ENCODE results near the gene SLC6A18.
"Not testable (repeated sequence)": the region's sequence is repeated elsewhere in the genome, so short reads cannot be mapped to it uniquely, and the experiment has no call there.

The SLC6A18 gene

GRCh38 chr5:1280177-1281037 is 55.2 kb downstream of the SLC6A18 start:
- no peak for TF ChIP-seq CTCF (IDR thresholded peaks at IDR 0.05; ENCODE audit: borderline replicate concordance, control extremely low read depth, extremely low read depth, insufficient read depth, missing control alignments)
- DNase-seq (ENCODE audit: low spot score), result no peak
- in situ Hi-C loops (cut with MboI; ENCODE audit: low sequenced_read_pairs, unreplicated experiment), result no loop called here

GRCh38 chr5:1281038-1281882 is 56.1 kb downstream of the SLC6A18 start:
- in situ Hi-C loops (cut with MboI; ENCODE audit: low sequenced_read_pairs, unreplicated experiment), result no loop called here
- no peak for DNase-seq (ENCODE audit: low spot score)
- no peak for TF ChIP-seq CTCF (IDR thresholded peaks at IDR 0.05; ENCODE audit: borderline replicate concordance, control extremely low read depth, extremely low read depth, insufficient read depth, missing control alignments)

GRCh38 chr5:1282131-1282992 is 57.2 kb downstream of the SLC6A18 start:
- TF ChIP-seq CTCF (IDR thresholded peaks at IDR 0.05; ENCODE audit: borderline replicate concordance, control extremely low read depth, extremely low read depth, insufficient read depth, missing control alignments), result no peak
- in situ Hi-C loops (cut with MboI; ENCODE audit: low sequenced_read_pairs, unreplicated experiment), result no loop called here

GRCh38 chr5:1282993-1283728 is 58.0 kb downstream of the SLC6A18 start:
- DNase-seq (ENCODE audit: low spot score); in situ Hi-C loops (cut with MboI; ENCODE audit: low sequenced_read_pairs, unreplicated experiment): not testable (repeated sequence)

More at GRCh38 chr5:1282131-1282992, 57.2 kb downstream of the SLC6A18 start:
- no peak for DNase-seq (ENCODE audit: low spot score)

GRCh38 chr5:1283729-1284041 is 58.5 kb downstream of the SLC6A18 start:
- DNase-seq (ENCODE audit: low spot score); in situ Hi-C loops (cut with MboI; ENCODE audit: low sequenced_read_pairs, unreplicated experiment): not testable (repeated sequence)

- DNase-seq (ENCODE audit: low spot score); in situ Hi-C loops (cut with MboI; ENCODE audit: low sequenced_read_pairs, unreplicated experiment): not testable (repeated sequence)
Observed at GRCh38 chr5:1284336-1284970, 59.3 kb downstream of the SLC6A18 start.

- in situ Hi-C loops (cut with MboI; ENCODE audit: low sequenced_read_pairs, unreplicated experiment), result no loop called here
- TF ChIP-seq CTCF (IDR thresholded peaks at IDR 0.05; ENCODE audit: borderline replicate concordance, control extremely low read depth, extremely low read depth, insufficient read depth, missing control alignments), result no peak
- DNase-seq (ENCODE audit: low spot score), result no peak
Observed at GRCh38 chr5:1285141-1285540, 60.0 kb downstream of the SLC6A18 start.
